HPDE6-E6E7 (cell line): ENCODE results near the gene PWWP2A.
"Not testable (repeated sequence)": the region's sequence is repeated elsewhere in the genome, so short reads cannot be mapped to it uniquely, and the experiment has no call there.

Source experiments
- DNase-seq: peaks from one replicate; pipeline ENCODE4 v3.0.0; 2011; ENCODE audit warnings: missing footprints; ENCODE audit errors: extremely low spot score

Gene PWWP2A

GRCh38 chr5:160076997-160077396 is 42.3 kb downstream of the PWWP2A start:
- no peak for DNase-seq

- no peak for DNase-seq
Observed at GRCh38 chr5:160075073-160075472, 44.2 kb downstream of the PWWP2A start.

GRCh38 chr5:160071916-160072315 is 47.3 kb downstream of the PWWP2A start:
- DNase-seq, result no peak

GRCh38 chr5:160071516-160071915 is 47.7 kb downstream of the PWWP2A start:
- no peak for DNase-seq

GRCh38 chr5:160069120-160069519 is 50.1 kb downstream of the PWWP2A start:
- DNase-seq, result not testable (repeated sequence)

GRCh38 chr5:160064995-160065614 is 54.1 kb downstream of the PWWP2A start:
- peak; percentile 94 for DNase-seq

- no peak for DNase-seq
Observed at GRCh38 chr5:160064417-160064810, 54.8 kb downstream of the PWWP2A start.

GRCh38 chr5:160061770-160062169 is 57.5 kb downstream of the PWWP2A start:
- DNase-seq, result no peak

GRCh38 chr5:160060001-160060400 is 59.2 kb downstream of the PWWP2A start:
- no peak for DNase-seq

- no peak for DNase-seq
Observed at GRCh38 chr5:160057256-160057655, 62.0 kb downstream of the PWWP2A start.

- DNase-seq, result peak; percentile 49
Observed at GRCh38 chr5:160054831-160055230, 64.4 kb downstream of the PWWP2A start.

GRCh38 chr5:160054047-160054446 is 65.2 kb downstream of the PWWP2A start:
- DNase-seq, result no peak

- DNase-seq, result no peak
Observed at GRCh38 chr5:160049099-160049498, 70.2 kb downstream of the PWWP2A start.

GRCh38 chr5:160048131-160048530 is 71.1 kb downstream of the PWWP2A start:
- DNase-seq, result no peak

- DNase-seq, result no peak
Observed at GRCh38 chr5:160047423-160047822, 71.8 kb downstream of the PWWP2A start.

GRCh38 chr5:160044967-160045366 is 74.3 kb downstream of the PWWP2A start:
- no peak for DNase-seq

GRCh38 chr5:160044391-160044804 is 74.9 kb downstream of the PWWP2A start:
- no peak for DNase-seq

- no peak for DNase-seq
Observed at GRCh38 chr5:160042671-160043070, 76.6 kb downstream of the PWWP2A start.
